H54 (cell line): Measurements from ENCODE around the gene LMAN1L.

Source experiments
- DNase-seq: peaks from one replicate; pipeline ENCODE4 v3.0.0; 2011; ENCODE audit warnings: low spot score, mixed read lengths; ENCODE audit not compliant: insufficient read length
- FAIRE-seq: peaks from 3 replicates; lab custom pipeline; 2011; peaks lifted over from hg19 to GRCh38; lab: Jason Lieb, UNC
- POLR2A ChIP-seq: IDR thresholded peaks from 2 replicates; pipeline ENCODE4 v1.6.1; 2011; ENCODE audit warnings: low read depth, mild to moderate bottlenecking, low read length

LMAN1L gene

DNA sequence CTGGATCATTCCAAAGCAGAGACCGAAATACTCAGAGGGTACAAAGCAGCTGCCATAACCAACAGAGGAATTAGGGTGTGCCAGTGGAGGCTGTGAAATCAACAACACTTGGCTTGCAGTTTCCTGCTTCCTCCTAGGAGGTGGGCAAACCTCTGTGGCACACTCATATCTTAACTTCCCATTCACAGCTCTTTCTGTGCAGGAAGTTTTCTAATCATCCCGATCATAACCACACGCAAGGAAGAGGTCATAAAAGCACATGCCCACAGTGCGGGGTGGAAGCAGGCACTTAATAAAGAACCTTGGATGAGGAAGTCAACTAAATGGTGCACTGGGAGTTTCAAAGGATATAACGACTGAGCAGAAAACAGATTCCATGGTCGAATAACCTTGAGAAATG, 55.4 kb downstream of the LMAN1L start:
- DNase-seq (no peak), FAIRE-seq (no peak)
- no peak for TF ChIP-seq POLR2A

DNA sequence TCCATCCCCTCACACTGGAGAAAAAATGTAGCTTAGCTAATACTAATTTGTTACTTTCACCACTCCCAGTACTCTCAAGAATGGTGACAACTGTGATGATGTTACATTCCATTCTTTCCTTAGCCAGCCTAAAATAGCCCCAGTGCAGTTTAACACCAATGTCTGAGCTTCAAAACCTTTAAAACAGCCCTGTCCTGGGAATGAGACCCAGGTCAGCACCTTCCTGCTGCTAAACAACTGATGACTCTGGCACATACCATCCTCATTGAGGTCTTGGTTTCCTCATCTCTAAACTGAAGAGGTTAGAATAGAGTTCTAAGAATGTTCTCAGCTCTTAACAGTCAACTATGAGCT, 56.7 kb downstream of the LMAN1L start:
- no peak for TF ChIP-seq POLR2A
- FAIRE-seq: no peak
- DNase-seq: no peak

DNA sequence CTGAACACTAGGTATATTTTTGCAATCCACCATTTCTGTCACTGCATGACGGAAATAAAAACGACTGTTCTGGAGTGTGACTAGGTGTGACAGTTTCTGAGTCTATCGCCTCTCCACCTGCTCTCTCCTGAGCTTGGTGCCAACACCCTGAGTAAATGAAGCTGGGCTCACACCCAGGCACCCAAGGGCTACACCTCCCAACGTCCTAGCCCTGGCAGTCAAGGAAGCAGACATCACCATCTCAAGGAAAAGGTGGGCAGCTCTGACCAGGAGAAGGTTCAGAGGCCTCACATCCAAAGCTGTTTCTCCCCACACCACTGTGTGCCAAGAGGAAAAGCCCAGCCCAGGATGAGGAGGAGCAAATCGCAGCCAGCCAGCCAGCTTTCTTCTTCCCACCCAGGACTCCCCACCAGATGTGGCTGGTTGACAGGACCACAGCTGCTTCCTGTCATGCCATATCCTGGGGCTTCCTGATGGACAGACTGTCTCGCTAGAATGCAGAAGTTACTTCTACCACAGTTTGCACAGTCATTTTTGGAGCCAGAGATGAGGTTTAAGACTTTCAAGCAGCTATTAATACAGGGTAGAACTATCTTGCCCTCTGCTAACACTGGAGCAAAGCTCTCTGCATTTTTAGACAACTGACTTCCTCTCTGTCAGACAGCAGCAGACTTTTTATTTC, 57.2 kb downstream of the LMAN1L start:
- TF ChIP-seq POLR2A: no peak
- DNase-seq: no peak
- FAIRE-seq: no peak

DNA sequence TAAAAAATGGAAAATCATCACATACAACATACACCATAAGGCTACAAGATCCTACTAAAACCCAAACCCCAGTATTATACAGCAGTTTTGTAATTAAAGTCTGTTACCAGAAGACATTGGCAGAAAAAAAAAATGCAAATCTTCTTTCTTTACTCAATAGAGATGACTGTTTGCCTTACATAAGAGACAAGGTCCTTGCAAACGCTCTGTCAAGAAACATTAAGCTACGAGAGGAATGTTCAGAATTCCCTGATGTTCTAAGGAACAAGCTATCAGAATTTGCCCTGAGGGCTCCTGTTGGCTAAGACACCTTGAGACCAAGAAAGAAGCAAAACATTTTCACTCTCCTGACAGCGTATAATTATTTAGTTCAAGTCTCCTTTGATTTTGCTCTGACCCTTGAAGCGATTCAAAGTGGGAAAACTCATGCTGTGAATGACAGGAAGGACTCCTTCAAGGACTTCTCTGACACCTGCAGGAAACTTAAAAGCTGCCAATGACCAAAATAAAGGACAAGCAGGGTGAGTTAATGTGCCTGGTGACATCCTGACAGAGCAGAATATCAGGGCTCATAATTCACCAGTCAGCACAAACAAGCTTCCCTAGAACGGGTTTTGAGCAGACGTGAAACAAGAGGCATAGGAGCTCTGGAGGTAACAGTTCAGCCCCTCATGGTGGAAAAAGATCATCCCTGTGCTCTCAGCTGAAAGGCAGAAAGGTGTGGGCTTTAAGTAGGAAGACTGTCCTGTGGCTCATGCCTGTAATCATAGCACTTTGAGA, 58.0 kb downstream of the LMAN1L start:
- DNase-seq (no peak), FAIRE-seq (no peak)
- TF ChIP-seq POLR2A: no peak

DNA sequence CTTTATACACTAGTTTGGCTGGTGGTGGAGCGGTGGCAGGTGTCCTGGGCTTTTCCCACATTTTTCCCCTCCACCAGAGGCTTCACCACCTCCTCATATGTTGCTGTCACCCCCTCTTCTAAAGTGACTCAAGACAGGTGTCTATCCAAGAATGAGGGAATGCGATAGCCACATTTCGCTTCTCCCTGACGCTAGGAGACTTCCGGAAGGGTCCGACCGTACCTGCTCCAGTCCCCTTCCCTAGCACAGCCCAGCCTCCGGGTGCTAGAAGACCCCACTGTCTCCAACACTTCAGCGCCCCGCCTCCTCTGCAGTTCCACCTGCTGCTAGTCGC, 60.0 kb downstream of the LMAN1L start:
- FAIRE-seq (no peak), DNase-seq (no peak)
- no peak for TF ChIP-seq POLR2A

DNA sequence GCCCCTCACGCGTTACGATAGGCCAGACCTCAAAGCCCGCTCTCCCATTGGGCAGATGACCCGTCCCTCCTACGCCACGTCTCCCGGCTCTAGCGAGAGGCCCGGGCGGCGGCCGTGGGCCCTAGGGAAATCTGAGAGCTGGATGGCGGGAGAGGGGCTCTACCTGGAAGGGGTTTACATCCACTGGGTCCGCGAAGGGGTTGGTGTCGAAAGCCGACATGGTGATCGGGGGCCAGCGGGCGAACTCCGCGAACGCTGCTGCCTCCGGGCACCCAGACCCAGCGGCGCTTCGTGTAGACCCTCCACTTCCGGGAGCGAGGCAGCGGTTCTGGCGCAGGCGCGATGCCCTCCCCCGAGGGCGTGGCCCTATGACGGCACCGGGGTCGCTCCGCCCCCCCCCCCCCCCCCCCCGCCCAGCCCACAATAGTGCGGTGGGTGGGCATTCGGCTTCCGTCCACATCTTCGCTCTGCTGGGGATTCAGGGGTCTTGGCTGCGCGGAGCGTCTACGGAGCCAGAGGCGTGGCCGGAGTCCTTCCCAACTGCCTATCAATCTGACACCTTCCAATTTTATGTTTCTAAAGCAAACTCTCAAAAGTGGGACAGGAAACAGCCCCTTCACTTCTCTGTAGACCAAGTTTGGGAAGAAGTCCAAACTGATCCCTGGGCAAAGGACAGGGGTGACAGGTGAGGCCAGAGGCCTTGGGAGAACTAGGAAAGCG, 60.6 kb downstream of the LMAN1L start, which contains the start of gene SCAMP2:
TSS of gene SCAMP2 (minus strand) at position 330 of the 720 bp plus-strand sequence. CDS start at position 220, 110 bp downstream.
- peak; percentile 79 for TF ChIP-seq POLR2A
- FAIRE-seq: no peak
- DNase-seq: peak; percentile 85

DNA sequence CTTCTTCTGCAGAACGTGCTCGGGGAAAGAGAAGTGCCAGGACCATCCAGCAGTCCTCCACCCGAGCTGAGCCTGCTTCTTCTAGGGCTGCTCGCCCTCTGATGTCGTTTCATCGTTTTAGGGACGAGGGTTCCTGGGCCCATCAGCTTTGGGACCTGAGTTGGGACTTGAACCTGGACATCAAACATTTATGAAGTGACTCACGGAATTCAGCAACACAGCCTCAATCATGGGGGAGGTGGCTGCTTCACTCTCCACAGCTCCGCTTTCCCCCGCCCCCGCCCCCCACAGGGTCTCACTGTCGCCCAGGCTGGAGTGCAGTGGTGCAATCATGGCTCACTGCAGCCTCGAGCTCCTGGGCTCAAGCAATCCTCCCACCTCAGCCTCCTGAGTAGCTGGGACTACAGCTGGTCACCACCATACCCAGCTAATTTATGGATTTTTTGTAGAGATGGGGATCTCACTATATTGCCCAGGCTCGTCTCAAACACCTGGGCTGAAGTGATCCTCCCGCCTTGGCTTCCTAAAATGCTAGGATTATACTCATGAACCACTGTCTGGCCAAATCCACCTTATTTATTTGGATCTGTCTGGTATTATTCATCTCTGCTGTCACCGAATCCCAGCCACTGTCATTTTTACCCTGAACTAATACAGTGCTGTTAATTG, 61.3 kb downstream of the LMAN1L start:
- FAIRE-seq (no peak), DNase-seq (no peak)
- TF ChIP-seq POLR2A: no peak
